OCI-LY3 (cell line): Measurements from ENCODE around the gene EXD3.

Experiments
- H2AFZ ChIP-seq: fragments of 200-600, 300-600 bp; shearing (Covaris generic); 2 replicates; pipeline ENCODE4 v1.6.0; 2014; ENCODE audit warnings: antibody characterized with exemption, low read depth, low read length
- H3K27ac ChIP-seq: fragments of 200-600, 300-600 bp; sonication (generic); 2 replicates; pipeline ENCODE4 v1.5.1; 2014; ENCODE audit warnings: mild to moderate bottlenecking, low read length, moderate library complexity, mixed read lengths
- H3K27me3 ChIP-seq: fragments of 200-600, 300-600 bp; sonication (generic); 2 replicates; pipeline ENCODE4 v1.6.1; 2014; ENCODE audit warnings: low read depth, low read length, mixed read lengths
- H3K36me3 ChIP-seq: fragments of 200-600, 300-600 bp; sonication (generic); replicated peaks from 2 replicates; pipeline ENCODE3; 2014; ENCODE audit warnings: low read depth, low read length, mixed read lengths
- H3K4me1 ChIP-seq: fragments of 300-600, 200-600 bp; sonication (generic); 2 replicates; pipeline ENCODE4 v1.6.1; 2014; ENCODE audit warnings: low read length, mixed read lengths
- H3K4me2 ChIP-seq: fragments of 200-600, 300-600 bp; sonication (generic); 2 replicates; pipeline ENCODE4 v1.6.1; 2014; ENCODE audit warnings: low read length, mixed read lengths
- H3K4me3 ChIP-seq: fragments of 300-600, 200-600 bp; sonication (generic); 2 replicates; pipeline ENCODE4 v1.5.1; 2014; ENCODE audit warnings: antibody characterized with exemption, mild to moderate bottlenecking, low read length, moderate library complexity
- H3K79me2 ChIP-seq: fragments of 300-600, 200-600 bp; shearing (Covaris generic); 2 replicates; pipeline ENCODE4 v1.6.1; 2014; ENCODE audit warnings: mild to moderate bottlenecking, low read length, mixed read lengths
- H3K9ac ChIP-seq: fragments of 300-600, 200-600 bp; shearing (Covaris generic); 2 replicates; pipeline ENCODE4 v1.6.0; 2014; ENCODE audit warnings: mild to moderate bottlenecking, low read length, moderate library complexity
- H3K9me3 ChIP-seq: fragments of 200-600, 300-600 bp; shearing (Covaris generic); 2 replicates; pipeline ENCODE4 v1.6.1; 2014; ENCODE audit warnings: low read length, mixed read lengths; ENCODE audit not compliant: insufficient read depth
- H4K20me1 ChIP-seq: fragments of 200-600, 300-600 bp; sonication (generic); 2 replicates; pipeline ENCODE4 v1.6.1; 2016; ENCODE audit warnings: low read length, mixed read lengths; ENCODE audit not compliant: insufficient read depth
- CTCF ChIP-seq: fragments of 200-600, 300-600 bp; sonication (generic); IDR thresholded peaks from 2 replicates; pipeline ENCODE4 v1.5.1; 2014; ENCODE audit warnings: antibody characterized with exemption, low read length, low read depth
- EZH2phosphoT487 ChIP-seq: fragments of 200-600 bp; shearing (Covaris generic); IDR thresholded peaks from 2 replicates; pipeline ENCODE4 v1.6.1; 2018; ENCODE audit warnings: antibody characterized with exemption, mixed run types, low read depth

EXD3 gene

GRCh38 chr9:137295849-137296669, 126.9 kb downstream of the EXD3 start:
- no peaks in the 10 kb centered on the region for H3K36me3 ChIP-seq
- no peaks in the 10 kb centered on the region for H3K79me2 ChIP-seq
- no peak overlapping the region for H3K4me2 ChIP-seq
- no peaks in the 10 kb centered on the region for H3K27me3 ChIP-seq
- H3K9me3 ChIP-seq = no peaks in the 10 kb centered on the region
- H2AFZ ChIP-seq = no peak overlapping the region
- no peak overlapping the region for H3K4me3 ChIP-seq
- H3K4me1 ChIP-seq = peaks cover 33% of the 10 kb centered on the region
- no peaks in the 10 kb centered on the region for H4K20me1 ChIP-seq
- no peak overlapping the region for H3K27ac ChIP-seq
- TF ChIP-seq CTCF (no peak), EZH2phosphoT487 (no peak)
- H3K9ac ChIP-seq = no peak overlapping the region

- no peaks in the 10 kb centered on the region for H3K27me3 ChIP-seq
These were observed 127.6 kb downstream of the EXD3 start for GRCh38 chr9:137295238-137295811.

GRCh38 chr9:137294681-137295237, 128.2 kb downstream of the EXD3 start:
- Histone ChIP-seq H3K4me2 (no peak overlapping the region), H2AFZ (no peak overlapping the region), H3K79me2 (no peaks in the 10 kb centered on the region), H3K27me3 (no peaks in the 10 kb centered on the region), H3K4me1 (peaks cover 28% of the 10 kb centered on the region), H3K4me3 (no peak overlapping the region), H3K9ac (no peak overlapping the region), H3K27ac (no peak overlapping the region), H4K20me1 (no peaks in the 10 kb centered on the region), H3K9me3 (no peaks in the 10 kb centered on the region), H3K36me3 (no peaks in the 10 kb centered on the region)
- TF ChIP-seq EZH2phosphoT487 (no peak), CTCF (peak; percentile 42)

More at GRCh38 chr9:137295238-137295811, 127.6 kb downstream of the EXD3 start:
- no peaks in the 10 kb centered on the region for H3K79me2 ChIP-seq
- no peaks in the 10 kb centered on the region for H3K36me3 ChIP-seq
- no peak overlapping the region for H3K4me2 ChIP-seq
- H3K9me3 ChIP-seq = no peaks in the 10 kb centered on the region
- no peak overlapping the region for H3K9ac ChIP-seq
- H2AFZ ChIP-seq = no peak overlapping the region
- no peaks in the 10 kb centered on the region for H4K20me1 ChIP-seq
- H3K4me1 ChIP-seq = peaks cover 33% of the 10 kb centered on the region
- TF ChIP-seq EZH2phosphoT487 (no peak), CTCF (no peak)
- H3K4me3 ChIP-seq = no peak overlapping the region
- no peak overlapping the region for H3K27ac ChIP-seq

GRCh38 chr9:137294091-137294680, 128.8 kb downstream of the EXD3 start:
- no peaks in the 10 kb centered on the region for H3K9me3 ChIP-seq
- no peak overlapping the region for H3K4me3 ChIP-seq
- no peaks in the 10 kb centered on the region for H4K20me1 ChIP-seq
- H3K36me3 ChIP-seq = no peaks in the 10 kb centered on the region
- H2AFZ ChIP-seq = no peak overlapping the region
- H3K27me3 ChIP-seq = no peaks in the 10 kb centered on the region
- TF ChIP-seq CTCF = no peak
- TF ChIP-seq EZH2phosphoT487 = no peak
- no peak overlapping the region for H3K9ac ChIP-seq
- no peaks in the 10 kb centered on the region for H3K79me2 ChIP-seq
- no peak overlapping the region for H3K27ac ChIP-seq
- H3K4me1 ChIP-seq = peaks cover 23% of the 10 kb centered on the region
- H3K4me2 ChIP-seq = no peak overlapping the region
